HepG2 (cell line): ENCODE measurements around the gene POC1B. TPM values are rescaled to one million over a fixed set of nuclear protein-coding genes. Genes with fewer than 3 reads are reported as not detected.

ENCODE experiments used
- BCL6 ChIP-seq: IDR thresholded peaks from 2 replicates; pipeline ENCODE4 v1.6.1; 2016; ENCODE audit warnings: missing genetic modification reagents, missing compliant biosample characterization
- BRCA1 ChIP-seq: sonication (generic); formaldehyde crosslinking; IDR thresholded peaks from 2 replicates; pipeline ENCODE4 v1.4.0; 2020; ENCODE audit warnings: missing genetic modification reagents
- ETV5 ChIP-seq: IDR thresholded peaks from 2 replicates; pipeline ENCODE4 v1.6.1; 2018; ENCODE audit warnings: missing biosample characterization, missing genetic modification reagents, inconsistent platforms, borderline replicate concordance
- HOXA5 ChIP-seq: sonication (generic); formaldehyde crosslinking; IDR thresholded peaks from 2 replicates; pipeline ENCODE4 v1.4.0; 2020; ENCODE audit warnings: missing genetic modification reagents
- MAFG ChIP-seq: sonication (generic); formaldehyde crosslinking; IDR thresholded peaks from 2 replicates; pipeline ENCODE4 v1.5.1; 2020; ENCODE audit warnings: mild to moderate bottlenecking, missing genetic modification reagents
- PHF20 ChIP-seq: sonication (generic); formaldehyde crosslinking; IDR thresholded peaks from 2 replicates; pipeline ENCODE4 v1.5.0; 2020; ENCODE audit warnings: mild to moderate bottlenecking, missing genetic modification reagents
- PHF8 ChIP-seq: sonication (generic); formaldehyde crosslinking; IDR thresholded peaks from 2 replicates; pipeline ENCODE4 v1.5.0; 2020; ENCODE audit warnings: missing genetic modification reagents
- RELA ChIP-seq: sonication (generic); formaldehyde crosslinking; IDR thresholded peaks from 2 replicates; pipeline ENCODE4 v1.4.0; 2020; ENCODE audit warnings: missing genetic modification reagents
- RFXANK ChIP-seq: IDR thresholded peaks from 2 replicates; pipeline ENCODE4 v1.6.1; 2016
- TARDBP ChIP-seq: sonication (generic); formaldehyde crosslinking; IDR thresholded peaks from 2 replicates; pipeline ENCODE4 v1.8.0; 2022; ENCODE audit warnings: mild to moderate bottlenecking, missing genetic modification reagents
- TOE1 ChIP-seq: sonication (generic); formaldehyde crosslinking; IDR thresholded peaks from 2 replicates; pipeline ENCODE4 v1.4.0; 2020; ENCODE audit warnings: mild to moderate bottlenecking, missing genetic modification reagents
- TOPORS ChIP-seq: sonication (generic); formaldehyde crosslinking; IDR thresholded peaks from 2 replicates; pipeline ENCODE4 v1.8.0; 2023; ENCODE audit warnings: mild to moderate bottlenecking, missing genetic modification reagents
- ZNF552 ChIP-seq: sonication (generic); formaldehyde crosslinking; IDR thresholded peaks from 2 replicates; pipeline ENCODE4 v1.9.0; 2022; ENCODE audit warnings: missing genetic modification reagents, mild to moderate bottlenecking, borderline replicate concordance
- ZNF790 ChIP-seq: sonication (generic); formaldehyde crosslinking; IDR thresholded peaks from 2 replicates; pipeline ENCODE4 v1.8.0; 2022; ENCODE audit warnings: missing genetic modification reagents, mild to moderate bottlenecking, borderline replicate concordance
- ZNF83 ChIP-seq: sonication (generic); formaldehyde crosslinking; IDR thresholded peaks from 2 replicates; pipeline ENCODE4 v1.4.0; 2020; ENCODE audit warnings: missing genetic modification reagents, mild to moderate bottlenecking, borderline replicate concordance
- ZSCAN22 ChIP-seq: sonication (generic); formaldehyde crosslinking; IDR thresholded peaks from 2 replicates; pipeline ENCODE4 v1.4.0; 2020; ENCODE audit warnings: mild to moderate bottlenecking, missing genetic modification reagents
- polyA plus RNA-seq, 8 experiments: library from polyadenylated mRNA; depleted of rRNA in 3 of 8; stranded (reverse) in 7 of 8; unstranded in 1 of 8; fragments of >200 nt; fragmentation: Illumina TruSeq in 4 of 8; extraction: Trizol in 4 of 8; gene quantifications; 2 replicates each; pipeline versions ENCODE4 v1.2.1 to v1.2.3, GENCODE V29; 2011 to 2016; ENCODE audit warnings: low read depth in 4 of 8, missing spikeins in 1 of 8, mixed read lengths in 1 of 8; ENCODE audit not compliant: insufficient read depth in 1 of 8
- total RNA-seq, 5 experiments: library from RNA; depleted of rRNA; stranded (reverse); fragments of >200 nt; fragmentation: Illumina TruSeq; extraction: Trizol; gene quantifications; 2 replicates each; pipeline ENCODE4 v1.2.3, GENCODE V29; 2016; ENCODE audit warnings: low read depth in 1 of 5
- TF ChIP-seq, protein P1 (sequence below): sonication (generic); formaldehyde crosslinking; IDR thresholded peaks from 2 replicates; pipeline ENCODE4 v1.4.0; 2020; ENCODE audit warnings: missing genetic modification reagents
- TF ChIP-seq, protein P2 (sequence below): IDR thresholded peaks from 2 replicates; pipeline ENCODE4 v1.6.1; 2016; ENCODE audit warnings: missing genetic modification reagents, missing compliant biosample characterization
- TF ChIP-seq, protein P3 (sequence below): IDR thresholded peaks from 2 replicates; pipeline ENCODE4 v1.6.1; 2012; ENCODE audit warnings: inconsistent platforms
- TF ChIP-seq, protein P4 (sequence below), 2 experiments: fragments of 450-650 bp in 1 of 2; sonication (generic) in 1 of 2; formaldehyde crosslinking; IDR thresholded peaks; 2 replicates each; pipeline versions ENCODE4 v1.5.0 to v1.8.0; 2020 to 2022; ENCODE audit warnings: mild to moderate bottlenecking in 1 of 2, missing genetic modification reagents in 1 of 2
- TF ChIP-seq, protein P5 (sequence below): sonication (generic); formaldehyde crosslinking; IDR thresholded peaks from 2 replicates; pipeline ENCODE4 v1.9.0; 2022; ENCODE audit warnings: low read depth, missing genetic modification reagents
- TF ChIP-seq, protein P6 (sequence below): sonication (generic); formaldehyde crosslinking; IDR thresholded peaks from 2 replicates; pipeline ENCODE4 v1.4.0; 2020; ENCODE audit warnings: missing genetic modification reagents

The POC1B gene
- total and polyA plus RNA-seq, 2 of the 13 experiments (the other 11 are each of a cell fraction or from before 2014, with no cell fraction given): 9.3 to 11.0 TPM

DNA sequence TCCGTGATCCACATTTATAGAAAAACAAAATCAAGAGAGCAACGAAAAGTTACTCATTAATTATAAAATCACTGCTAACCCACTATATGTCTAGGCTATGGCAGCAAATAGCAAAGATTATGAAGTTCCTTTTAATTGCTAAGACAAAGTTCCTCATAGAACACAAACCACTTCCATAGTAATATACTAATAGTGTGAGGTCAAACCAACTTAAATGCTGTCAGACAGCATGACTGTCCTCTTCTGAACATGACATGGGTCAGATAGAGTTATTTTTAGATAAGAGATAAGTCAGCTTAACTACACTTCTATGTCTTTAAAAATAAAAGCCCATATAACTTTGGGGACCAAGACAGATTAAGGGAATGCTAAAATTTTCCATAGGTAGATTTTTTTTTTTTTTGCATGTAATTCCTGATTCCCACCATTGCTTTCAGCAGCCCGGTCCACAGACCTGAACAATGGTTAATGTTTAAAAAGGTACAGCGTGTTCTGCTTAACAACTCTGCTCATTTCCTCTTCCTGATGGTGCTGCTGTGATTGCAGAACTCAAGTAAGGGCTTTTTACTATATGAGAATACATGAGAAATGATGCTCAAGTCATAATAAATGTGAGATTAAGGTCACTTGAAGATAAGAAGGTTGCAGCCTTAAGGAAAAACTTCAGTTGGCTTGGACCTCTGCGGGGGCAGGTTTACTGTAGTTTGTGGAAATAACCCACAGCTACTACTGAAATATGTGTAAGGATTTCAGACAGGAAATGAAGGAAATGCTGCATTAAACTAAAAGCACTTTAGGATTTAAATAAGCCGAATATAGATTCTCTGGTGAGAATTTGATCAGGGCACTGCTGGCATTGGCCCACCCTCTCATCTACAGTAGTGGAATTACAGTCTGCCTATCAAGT, 135.8 kb downstream of the POC1B start (continued):
- TF ChIP-seq ZNF552 (CRISPR knock-in tag) (no peak), TARDBP (CRISPR knock-in tag) (0 out of 2 replicates have a peak, but pooled peaks have one; percentile 20), TOE1 (CRISPR knock-in tag) (no peak), TOPORS (CRISPR knock-in tag) (no peak), ETV5 (CRISPR knock-in tag) (peak; percentile 61; the same call in 1 of the 2 replicates), BRCA1 (CRISPR knock-in tag) (no peak), ZNF790 (CRISPR knock-in tag) (no peak), BCL6 (CRISPR knock-in tag) (peak; percentile 13; the same call in 1 of the 2 replicates), PHF20 (no peak), MAFG (no peak), HOXA5 (CRISPR knock-in tag) (no peak), RFXANK (CRISPR knock-in tag) (no peak), ZNF83 (CRISPR knock-in tag) (no peak), RELA (CRISPR knock-in tag) (no peak), PHF8 (no peak), ZSCAN22 (no peak)
- TF ChIP-seq, protein P1, sequence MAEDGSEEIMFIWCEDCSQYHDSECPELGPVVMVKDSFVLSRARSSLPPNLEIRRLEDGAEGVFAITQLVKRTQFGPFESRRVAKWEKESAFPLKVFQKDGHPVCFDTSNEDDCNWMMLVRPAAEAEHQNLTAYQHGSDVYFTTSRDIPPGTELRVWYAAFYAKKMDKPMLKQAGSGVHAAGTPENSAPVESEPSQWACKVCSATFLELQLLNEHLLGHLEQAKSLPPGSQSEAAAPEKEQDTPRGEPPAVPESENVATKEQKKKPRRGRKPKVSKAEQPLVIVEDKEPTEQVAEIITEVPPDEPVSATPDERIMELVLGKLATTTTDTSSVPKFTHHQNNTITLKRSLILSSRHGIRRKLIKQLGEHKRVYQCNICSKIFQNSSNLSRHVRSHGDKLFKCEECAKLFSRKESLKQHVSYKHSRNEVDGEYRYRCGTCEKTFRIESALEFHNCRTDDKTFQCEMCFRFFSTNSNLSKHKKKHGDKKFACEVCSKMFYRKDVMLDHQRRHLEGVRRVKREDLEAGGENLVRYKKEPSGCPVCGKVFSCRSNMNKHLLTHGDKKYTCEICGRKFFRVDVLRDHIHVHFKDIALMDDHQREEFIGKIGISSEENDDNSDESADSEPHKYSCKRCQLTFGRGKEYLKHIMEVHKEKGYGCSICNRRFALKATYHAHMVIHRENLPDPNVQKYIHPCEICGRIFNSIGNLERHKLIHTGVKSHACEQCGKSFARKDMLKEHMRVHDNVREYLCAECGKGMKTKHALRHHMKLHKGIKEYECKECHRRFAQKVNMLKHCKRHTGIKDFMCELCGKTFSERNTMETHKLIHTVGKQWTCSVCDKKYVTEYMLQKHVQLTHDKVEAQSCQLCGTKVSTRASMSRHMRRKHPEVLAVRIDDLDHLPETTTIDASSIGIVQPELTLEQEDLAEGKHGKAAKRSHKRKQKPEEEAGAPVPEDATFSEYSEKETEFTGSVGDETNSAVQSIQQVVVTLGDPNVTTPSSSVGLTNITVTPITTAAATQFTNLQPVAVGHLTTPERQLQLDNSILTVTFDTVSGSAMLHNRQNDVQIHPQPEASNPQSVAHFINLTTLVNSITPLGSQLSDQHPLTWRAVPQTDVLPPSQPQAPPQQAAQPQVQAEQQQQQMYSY: no peak
- TF ChIP-seq, protein P2, sequence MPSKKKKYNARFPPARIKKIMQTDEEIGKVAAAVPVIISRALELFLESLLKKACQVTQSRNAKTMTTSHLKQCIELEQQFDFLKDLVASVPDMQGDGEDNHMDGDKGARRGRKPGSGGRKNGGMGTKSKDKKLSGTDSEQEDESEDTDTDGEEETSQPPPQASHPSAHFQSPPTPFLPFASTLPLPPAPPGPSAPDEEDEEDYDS (CRISPR knock-in tag): peak; percentile 68
- TF ChIP-seq, protein P3, sequence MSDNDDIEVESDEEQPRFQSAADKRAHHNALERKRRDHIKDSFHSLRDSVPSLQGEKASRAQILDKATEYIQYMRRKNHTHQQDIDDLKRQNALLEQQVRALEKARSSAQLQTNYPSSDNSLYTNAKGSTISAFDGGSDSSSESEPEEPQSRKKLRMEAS: no peak; the same call in 1 of the 2 replicates
- TF ChIP-seq, protein P4, sequence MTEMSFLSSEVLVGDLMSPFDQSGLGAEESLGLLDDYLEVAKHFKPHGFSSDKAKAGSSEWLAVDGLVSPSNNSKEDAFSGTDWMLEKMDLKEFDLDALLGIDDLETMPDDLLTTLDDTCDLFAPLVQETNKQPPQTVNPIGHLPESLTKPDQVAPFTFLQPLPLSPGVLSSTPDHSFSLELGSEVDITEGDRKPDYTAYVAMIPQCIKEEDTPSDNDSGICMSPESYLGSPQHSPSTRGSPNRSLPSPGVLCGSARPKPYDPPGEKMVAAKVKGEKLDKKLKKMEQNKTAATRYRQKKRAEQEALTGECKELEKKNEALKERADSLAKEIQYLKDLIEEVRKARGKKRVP (CRISPR knock-in tag; IDR thresholded peaks at IDR 0.05): no peak
- TF ChIP-seq, protein P5, sequence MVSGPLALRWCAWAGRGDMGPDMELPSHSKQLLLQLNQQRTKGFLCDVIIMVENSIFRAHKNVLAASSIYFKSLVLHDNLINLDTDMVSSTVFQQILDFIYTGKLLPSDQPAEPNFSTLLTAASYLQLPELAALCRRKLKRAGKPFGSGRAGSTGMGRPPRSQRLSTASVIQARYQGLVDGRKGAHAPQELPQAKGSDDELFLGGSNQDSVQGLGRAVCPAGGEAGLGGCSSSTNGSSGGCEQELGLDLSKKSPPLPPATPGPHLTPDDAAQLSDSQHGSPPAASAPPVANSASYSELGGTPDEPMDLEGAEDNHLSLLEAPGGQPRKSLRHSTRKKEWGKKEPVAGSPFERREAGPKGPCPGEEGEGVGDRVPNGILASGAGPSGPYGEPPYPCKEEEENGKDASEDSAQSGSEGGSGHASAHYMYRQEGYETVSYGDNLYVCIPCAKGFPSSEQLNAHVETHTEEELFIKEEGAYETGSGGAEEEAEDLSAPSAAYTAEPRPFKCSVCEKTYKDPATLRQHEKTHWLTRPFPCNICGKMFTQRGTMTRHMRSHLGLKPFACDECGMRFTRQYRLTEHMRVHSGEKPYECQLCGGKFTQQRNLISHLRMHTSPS (CRISPR knock-in tag): no peak
- TF ChIP-seq, protein P6, sequence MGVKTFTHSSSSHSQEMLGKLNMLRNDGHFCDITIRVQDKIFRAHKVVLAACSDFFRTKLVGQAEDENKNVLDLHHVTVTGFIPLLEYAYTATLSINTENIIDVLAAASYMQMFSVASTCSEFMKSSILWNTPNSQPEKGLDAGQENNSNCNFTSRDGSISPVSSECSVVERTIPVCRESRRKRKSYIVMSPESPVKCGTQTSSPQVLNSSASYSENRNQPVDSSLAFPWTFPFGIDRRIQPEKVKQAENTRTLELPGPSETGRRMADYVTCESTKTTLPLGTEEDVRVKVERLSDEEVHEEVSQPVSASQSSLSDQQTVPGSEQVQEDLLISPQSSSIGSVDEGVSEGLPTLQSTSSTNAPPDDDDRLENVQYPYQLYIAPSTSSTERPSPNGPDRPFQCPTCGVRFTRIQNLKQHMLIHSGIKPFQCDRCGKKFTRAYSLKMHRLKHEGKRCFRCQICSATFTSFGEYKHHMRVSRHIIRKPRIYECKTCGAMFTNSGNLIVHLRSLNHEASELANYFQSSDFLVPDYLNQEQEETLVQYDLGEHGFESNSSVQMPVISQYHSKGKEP (CRISPR knock-in tag): no peak
